SK-N-DZ (cell line): ENCODE data around the gene B9D1.

Experiments used
- DNase-seq: peaks from one replicate; pipeline ENCODE4 v3.0.0-alpha.2; 2015; ENCODE audit warnings: low spot score

Gene B9D1

DNA sequence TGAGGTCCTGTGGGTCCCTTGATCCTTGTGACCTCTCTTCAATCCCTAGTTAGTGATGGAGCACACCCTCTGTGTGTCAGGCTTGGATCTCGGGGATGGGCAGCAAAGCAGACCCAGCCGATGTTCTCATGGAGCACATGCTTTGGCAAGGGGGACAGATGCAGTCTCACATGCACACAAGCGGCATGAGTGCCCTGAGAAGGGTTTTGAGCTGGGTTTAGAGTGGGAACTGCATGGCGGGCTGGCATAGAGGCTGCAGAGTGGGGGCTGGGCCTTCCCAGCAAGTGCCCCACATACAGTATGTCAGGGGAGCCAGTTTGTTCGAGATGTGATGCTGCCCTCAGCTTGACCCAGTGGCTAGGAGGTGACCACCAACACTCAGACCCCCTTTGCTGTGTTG lies 41.6 kb downstream of the B9D1 start:
- DNase-seq, result no peak

- DNase-seq, result no peak
Measured at GRCh38 chr17:19319771-19320505, 42.6 kb downstream of the B9D1 start.

DNA sequence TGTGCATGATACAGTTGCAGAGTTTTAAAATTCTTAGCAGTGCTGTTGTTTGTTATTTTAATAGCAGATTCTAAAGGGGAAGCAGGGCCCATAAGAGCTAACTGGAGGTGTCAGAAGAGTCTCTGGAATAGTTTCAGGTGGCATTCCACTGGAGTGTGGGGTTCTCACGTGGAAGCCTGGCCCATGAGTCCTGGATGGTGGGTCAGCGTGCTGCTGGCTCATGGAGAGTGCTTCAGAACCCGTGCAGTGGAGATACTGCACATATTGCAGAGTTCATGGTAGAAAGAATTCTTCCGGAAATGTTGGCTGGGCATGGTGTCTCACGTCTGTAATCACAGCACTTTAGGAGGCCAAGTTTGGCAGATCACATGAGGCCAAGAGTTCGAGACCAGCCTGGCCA lies 43.9 kb downstream of the B9D1 start:
- DNase-seq, result no peak

DNA sequence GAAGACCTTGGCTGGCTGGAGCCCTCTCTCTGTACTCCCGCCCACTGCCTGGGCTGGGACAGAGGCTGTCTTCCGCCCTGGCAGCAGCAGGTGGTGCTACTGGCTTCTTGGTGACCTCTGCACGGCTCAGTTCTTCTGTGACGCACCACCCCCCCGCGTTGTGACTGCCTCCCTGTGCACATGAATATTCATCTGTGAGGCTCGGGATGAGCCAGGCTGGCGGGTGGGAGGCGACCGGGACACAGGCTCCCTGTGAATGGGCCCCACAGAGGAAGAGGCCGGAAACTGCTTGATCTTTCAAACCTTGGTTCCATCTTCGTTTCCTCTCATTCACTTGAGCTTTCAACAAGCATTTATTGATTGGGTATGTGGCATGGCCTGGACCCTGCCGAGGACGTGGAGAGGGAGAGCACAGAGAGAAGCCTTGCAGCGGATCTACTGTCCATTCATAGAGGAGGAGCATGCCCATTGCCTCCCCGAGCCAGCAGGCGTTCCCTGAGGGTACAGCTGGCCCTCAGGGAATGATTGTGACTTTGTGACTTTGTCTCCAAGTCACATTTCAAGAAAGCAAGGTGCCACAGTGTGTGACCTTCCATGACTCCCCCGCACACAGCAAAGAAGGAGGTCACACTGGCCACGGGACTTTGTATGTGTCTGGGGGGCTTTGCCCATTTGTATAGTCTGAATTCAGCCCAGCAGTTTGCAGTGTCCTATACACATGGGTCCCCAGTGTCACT lies 45.0 kb downstream of the B9D1 start:
- DNase-seq, result peak; percentile 75

DNA sequence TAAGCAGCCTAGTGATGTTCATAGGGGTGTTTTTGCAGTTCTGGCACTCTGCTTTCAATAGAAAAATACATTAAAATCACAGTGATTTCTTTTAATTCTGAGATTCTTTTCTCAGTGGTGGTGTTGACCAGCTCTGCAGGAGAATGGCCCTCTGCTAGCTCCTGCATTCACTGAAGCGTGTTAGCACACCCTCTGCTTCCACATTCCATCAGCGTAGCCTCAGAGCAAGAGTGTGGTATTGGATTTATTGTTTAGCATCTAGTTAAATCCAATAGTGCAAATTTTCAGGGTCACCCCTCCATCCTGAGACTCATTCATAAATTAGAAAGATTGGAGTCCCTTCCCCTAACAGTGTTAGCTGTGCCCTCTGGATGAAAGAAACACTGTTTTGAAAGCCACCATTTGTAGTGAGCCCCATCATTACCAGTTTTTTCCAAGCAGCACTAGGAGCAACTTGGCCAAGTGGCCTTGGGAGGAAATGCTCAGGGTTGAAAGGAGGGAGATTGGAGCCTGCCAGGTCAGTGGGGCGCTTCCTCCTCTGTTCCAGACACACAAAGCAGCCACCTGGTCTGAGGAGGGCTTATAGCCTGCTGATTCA lies 45.7 kb downstream of the B9D1 start:
- DNase-seq, result no peak

DNA sequence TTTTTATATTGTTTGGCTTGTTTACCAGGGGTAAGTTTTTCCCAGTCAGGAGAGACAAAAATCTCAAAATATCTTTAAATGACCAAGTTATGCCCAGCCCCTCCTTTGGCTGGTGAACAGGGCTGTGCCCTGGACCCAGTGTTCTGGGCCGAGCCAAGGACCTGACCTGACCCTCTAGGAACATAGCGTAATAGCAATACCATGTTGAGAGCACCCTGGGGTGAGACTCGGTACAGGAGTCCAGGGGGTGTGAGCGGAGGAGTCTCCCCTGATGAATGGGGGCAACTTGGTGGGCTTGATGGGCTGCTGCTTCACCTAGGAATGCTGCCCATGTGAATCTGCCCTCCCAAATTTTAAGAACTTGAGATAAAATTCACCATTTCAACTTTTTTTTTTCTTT lies 47.4 kb downstream of the B9D1 start:
- no peak for DNase-seq

- no peak for DNase-seq
Measured at GRCh38 chr17:19313746-19314651, 48.5 kb downstream of the B9D1 start.

DNA sequence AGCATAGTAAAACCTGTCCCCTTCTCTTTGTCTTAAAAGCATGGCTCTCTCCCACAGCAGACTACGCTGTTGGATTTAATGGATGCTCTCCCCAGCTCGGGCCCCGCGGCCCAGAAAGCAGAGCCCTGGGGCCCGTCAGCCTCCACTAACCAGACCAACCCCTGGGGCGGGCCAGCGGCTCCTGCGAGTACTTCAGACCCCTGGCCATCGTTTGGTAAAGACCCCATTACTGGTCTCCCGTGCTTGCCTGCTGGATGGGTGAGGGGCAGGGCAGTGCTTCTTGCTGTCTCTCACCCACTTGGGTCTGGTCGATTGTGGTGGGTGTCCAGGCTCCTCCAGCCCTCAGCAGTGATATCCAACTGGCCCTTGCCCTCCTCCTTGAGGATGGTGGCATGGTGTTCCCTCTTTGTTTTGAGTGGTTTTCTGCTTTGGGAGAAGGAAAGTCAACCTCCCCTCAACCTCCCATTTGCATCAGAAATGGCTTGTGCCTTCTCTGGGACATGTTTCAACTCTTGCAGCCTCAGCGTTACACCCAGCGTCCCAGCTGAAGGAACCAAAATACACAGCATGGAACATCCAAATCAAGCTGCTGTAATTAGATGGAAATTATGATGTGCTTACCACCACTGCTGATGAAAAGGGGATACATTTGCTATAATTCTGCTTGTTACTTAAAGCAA lies 49.3 kb downstream of the B9D1 start:
- DNase-seq, result no peak

DNA sequence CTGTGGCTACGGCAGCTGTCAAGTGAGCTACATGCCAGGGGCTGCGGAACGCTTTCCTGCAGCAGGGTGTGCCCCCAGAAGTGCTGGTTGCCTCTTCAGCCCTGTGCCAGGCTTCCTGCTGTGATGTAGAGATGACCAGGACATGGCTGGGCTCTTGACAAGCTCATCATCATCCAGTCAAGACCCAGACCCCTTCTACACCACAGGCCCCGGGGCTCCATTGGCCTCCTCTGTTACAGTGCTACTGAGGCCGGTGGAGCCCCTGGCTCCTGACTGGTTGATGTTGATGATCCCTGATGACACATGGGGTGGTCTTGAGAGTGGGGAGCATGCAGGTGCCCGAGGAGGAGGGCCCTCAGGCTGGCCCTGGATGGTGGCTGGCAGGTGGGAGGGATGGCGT lies 50.1 kb downstream of the B9D1 start:
- DNase-seq, result no peak

- no peak for DNase-seq
Measured at GRCh38 chr17:19311421-19312215, 50.9 kb downstream of the B9D1 start.

DNA sequence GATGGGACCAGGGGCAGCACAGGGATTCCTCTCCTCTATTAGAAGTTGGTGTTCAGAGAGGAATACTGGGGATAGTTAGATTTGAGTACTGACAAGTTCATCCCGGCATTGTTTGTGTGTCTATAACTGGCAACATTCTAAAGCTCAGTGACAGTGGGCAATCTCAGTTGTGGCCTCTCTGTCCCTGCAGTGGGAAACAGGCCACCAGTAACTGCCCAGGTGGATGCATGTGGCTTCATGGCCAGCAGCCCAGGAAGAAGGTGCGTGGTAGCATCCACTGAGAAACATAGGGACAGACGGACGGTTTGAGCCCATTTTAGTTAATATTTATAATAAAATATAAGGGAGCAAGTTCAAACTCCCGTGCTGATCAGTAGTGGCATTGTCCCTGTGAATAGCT lies 51.5 kb downstream of the B9D1 start:
- no peak for DNase-seq

DNA sequence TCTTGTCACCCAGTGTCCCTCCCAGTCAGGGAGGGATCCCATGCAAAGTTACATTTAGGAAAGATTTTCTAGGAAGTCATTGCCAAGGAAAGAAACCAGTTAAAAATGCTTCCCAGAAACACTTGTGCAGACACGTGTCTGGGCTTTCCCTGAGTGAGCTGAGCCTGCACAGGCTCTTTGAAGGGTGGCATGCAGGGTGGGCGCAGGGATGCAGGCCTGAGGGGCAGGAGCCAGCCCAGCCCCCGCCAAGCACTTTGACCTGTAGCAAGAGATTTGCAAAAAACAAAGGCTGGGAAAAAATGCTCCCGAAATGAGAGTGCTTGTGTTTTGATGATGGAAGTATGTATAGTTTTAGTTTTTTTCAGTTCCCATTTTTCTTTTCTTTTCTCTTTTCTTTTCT lies 52.4 kb downstream of the B9D1 start:
- DNase-seq, result no peak

DNA sequence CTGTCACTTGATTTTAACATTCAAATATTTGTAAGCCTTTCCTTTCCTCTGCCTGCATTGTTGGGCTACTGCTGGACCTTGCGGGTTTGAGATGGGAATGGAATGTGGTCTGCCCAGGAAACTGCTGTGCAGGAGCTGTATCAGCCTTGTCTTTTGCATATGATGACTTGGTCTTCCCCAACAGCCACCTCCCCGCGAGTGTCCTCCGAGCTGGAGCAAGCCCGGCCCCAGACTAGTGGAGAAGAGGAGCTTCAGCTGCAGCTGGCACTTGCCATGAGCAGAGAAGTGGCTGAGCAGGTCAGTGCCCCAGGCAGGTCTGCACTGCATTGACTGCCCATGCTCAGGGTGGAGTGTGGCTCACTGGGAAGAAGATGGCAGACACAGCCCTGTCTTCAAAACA lies 52.8 kb downstream of the B9D1 start:
- DNase-seq, result no peak

DNA sequence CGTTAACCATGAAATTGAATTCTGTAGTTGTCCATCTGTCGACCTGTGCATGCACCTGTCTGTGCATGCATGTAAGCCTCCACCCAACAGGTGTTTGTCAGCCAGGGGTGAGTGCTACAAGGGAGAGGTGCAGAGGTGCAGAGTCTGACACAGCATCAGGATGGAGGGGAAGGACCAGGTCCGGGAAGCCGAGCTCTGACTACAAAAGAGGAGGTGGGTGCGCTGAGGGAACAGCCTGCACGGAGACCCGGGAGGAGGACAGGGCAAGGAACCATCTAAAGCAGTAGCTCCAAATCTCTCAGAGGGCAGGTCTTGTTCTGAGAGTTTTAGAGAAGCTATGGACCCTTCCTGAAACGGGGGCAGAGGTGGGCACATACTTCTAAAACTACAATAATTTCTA lies 54.1 kb downstream of the B9D1 start:
- DNase-seq, result no peak

- DNase-seq, result no peak
Measured at GRCh38 chr17:19307521-19307920, 55.0 kb downstream of the B9D1 start.

- DNase-seq, result no peak
Measured at GRCh38 chr17:19306160-19307111, 56.1 kb downstream of the B9D1 start.

DNA sequence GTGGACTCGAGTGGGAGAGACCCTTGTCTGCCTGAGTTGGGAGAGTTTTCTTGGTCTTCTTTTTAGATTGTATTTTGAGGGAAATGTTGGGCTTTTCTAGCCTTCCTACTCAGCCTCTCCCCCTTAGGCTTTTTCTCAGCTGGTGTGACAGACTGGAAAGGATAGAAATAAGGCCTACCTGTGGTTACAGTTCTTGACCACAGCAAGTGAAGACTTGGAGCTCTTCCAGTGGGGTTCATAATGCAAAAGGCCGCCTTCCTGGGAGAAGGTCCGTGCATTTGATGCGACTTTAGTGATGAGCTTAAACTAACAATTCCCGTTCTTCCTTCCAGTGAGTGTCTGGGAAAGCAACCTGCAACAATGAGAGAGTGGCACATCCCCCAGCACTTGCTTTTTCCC lies 56.8 kb downstream of the B9D1 start:
- DNase-seq, result no peak

DNA sequence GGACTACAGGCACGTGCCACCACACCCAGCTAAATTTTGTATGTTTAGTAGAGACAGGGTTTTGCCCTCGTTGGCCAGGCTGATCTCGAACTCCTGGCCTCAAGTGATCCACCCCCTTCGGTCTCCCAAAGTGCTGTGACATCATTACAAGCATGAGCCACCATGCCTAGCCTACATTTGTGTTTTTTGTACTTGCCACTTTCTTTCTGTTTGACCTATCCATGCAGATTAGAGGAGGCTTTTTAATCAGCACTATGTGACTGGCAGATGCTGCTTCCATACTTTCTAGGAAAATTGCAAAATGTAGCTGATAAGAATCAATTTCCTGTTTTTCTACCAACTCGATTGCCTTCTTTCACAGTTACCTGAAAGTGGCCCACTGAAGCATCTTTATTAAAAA lies 57.3 kb downstream of the B9D1 start:
- no peak for DNase-seq

GRCh38 chr17:19304751-19305150 lies 57.8 kb downstream of the B9D1 start:
- no peak for DNase-seq
